RPMI7951 (cell line): ENCODE measurements around the gene CEACAM21. TPM values are rescaled to one million over a fixed set of nuclear protein-coding genes. Genes with fewer than 3 reads are reported as not detected.

Source experiments
- DNase-seq: peaks from one replicate; pipeline ENCODE4 v3.0.0-alpha.2; 2012; ENCODE audit warnings: low read depth
- total RNA-seq: library from RNA; depleted of rRNA; stranded (reverse); fragments of >200 nt; shearing (Covaris generic); gene quantifications from 2 replicates; pipeline ENCODE4 v1.2.3, GENCODE V29; 2014; rRNA removed

CEACAM21 gene
- total RNA-seq, 1 experiment from 2014 or later = not detected

- no peak for DNase-seq
These were observed 42.2 kb downstream of the CEACAM21 start for GRCh38 chr19:41617941-41618730.

DNA sequence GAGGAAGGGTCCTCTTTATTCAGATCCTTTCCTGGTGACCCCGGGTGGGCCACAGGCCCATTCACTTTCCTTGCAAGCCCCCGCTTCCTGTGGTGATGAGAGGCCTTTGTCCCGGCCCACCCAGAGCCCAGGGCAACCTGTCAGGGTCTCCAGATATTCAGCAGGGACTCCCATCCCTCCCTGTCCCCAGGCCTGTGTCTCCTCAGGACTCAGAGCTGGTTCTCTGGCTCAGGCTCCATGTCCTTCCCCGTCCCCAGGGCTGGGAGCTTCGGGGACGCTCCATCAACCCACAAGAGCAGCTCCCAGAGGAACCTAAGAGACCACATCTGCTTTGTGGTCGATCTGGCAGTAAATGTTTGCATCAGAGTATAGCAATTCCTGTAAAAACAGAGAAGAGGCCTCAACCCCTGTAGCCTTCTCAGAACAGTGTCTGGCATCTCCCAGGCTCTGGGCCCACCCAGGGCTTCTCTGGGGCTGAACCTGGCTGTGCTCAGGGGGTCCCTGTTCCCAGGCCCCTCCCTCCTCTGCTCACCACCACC lies 43.1 kb downstream of the CEACAM21 start:
- DNase-seq = no peak

DNA sequence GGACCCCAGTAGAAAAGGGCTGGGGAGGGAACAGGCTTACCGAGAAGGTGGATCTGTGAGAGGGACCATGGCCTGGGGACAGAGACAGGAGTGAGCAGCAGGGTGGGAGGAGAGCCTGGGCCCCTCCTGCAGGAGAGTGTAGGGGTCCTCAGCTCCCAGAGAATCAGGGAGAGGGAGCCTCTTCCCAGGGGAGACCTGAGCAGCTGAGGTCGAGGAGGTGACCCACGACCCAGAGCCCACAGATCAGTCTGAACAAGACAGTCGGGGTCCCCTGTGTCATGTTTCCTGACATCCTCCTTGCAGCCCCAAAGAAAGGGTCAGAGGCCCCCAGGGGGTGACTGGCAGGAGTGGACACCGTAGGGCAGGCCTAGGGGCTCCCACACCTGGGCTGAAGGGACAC lies 44.2 kb downstream of the CEACAM21 start:
- no peak for DNase-seq

DNA sequence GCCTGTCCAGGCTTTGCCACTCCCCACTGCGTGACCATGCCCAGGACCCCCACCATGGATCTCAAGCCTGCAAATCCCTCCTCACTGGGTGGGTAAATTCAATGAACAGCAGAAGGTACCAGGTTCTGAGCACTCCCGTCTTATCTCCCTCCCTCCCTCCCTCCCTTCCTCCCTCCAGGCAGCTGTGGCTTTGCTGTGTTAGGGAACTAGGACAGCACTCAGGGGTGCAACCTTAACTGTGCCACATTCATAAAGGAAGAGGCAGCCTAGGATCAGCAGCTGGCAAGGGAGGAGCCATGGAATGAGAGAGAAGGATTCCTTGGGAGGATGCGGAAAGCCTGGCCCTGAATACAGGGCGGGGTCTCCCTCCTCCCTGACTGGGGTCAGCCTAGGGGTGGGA lies 45.3 kb downstream of the CEACAM21 start:
- no peak for DNase-seq

DNA sequence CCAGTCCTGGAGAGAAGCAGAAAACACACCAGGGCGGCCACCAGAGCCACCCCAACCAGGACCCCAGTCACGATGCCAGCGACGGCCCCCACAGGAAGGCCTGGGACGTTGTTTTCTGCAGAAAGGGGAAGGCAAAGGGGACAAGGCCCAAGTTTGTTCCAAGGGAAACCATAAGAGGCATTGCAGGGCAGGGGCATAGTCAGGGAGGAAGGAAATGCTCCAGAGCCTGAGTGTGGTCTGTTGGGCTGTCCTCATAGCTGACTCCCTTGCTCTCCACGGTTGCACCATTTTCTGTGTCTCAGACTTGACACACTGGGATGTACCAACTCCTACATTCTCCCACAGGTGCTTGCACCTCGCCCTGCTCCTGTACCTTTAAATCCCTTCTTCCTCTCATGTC lies 45.7 kb downstream of the CEACAM21 start:
- no peak for DNase-seq

DNA sequence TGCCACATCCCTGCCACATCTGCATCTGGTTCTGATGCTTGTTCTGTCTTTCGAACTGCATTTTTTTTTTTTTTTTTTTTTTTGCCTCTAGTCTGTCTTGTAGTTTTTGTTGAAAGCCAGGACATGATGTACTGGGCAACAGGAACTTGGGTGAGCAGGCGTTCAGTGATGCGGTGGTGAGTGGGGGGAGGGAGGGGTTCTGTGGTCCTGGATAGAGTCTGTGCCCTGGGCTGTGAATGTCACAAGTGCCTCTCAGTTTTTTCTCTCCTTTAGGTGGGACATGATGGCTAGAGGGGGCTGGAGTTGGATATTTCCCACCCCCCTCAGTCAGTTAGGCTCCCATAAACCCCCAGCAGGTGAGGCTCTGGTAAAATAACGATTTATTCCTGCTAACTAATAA lies 47.4 kb downstream of the CEACAM21 start:
- no peak for DNase-seq

- no peak for DNase-seq
These were observed 48.5 kb downstream of the CEACAM21 start for GRCh38 chr19:41624515-41624914.

GRCh38 chr19:41624937-41625336 lies 49.0 kb downstream of the CEACAM21 start:
- DNase-seq = no peak

DNA sequence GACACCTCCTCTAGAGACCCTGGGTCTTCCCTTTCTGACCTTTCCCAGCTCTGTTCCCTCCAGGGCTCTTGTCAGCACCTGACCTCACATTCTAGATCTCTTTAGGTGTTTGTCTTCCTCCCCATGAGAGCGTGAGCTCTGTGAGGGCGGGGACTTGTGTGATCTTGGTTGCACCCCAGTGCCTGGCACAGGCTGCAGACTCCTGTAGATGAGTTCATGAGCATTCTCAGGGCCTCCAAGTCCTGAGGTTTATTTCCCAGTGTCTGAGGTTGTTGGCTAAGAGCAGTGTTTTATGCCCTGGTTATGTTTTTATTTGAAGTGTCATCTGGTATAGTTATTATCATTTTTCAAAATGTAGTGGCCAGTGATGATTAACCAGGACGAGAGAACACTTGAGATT lies 50.3 kb downstream of the CEACAM21 start:
- DNase-seq = no peak

- DNase-seq = no peak
These were observed 50.9 kb downstream of the CEACAM21 start, which contains the start of gene CEACAM4 for GRCh38 chr19:41626877-41627276. Gene CEACAM4, minus strand, starts transcription at chr19:41627074. Its CDS starts 111 bp downstream, at chr19:41626963.

DNA sequence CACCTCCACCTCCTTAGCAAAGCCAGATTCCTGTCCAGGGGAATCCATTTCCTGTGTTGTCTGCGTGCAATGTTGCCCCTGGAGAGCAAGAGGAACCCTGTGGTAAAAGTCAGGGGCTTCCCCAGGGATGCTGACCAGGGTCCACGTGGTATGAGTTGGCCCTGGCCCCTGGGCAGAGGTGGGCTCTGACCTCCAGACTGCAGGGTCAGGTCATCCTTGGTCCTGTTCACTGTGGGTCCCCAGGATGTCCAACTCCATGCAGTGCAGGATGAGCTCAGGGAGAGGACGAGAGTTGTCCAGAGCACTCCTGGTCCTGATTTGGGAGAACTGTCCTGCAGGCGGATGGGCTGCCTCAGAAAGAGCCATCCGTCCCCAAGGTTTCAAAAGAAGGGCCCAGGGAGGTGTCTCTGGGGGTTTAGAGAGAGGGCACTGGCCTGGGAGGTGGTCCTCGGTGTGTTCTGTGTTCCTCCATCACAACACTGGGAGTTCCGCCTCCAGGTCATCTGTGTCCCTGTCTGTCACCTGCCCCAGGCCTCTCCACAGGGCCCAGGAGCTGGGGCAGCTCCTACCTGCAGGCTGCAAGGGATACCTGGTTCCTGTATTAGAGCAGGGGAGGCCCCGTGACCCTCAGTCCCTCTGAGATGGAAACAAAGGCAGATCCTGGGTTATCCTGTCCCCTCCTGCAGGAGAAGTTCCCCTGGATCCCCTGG lies 52.2 kb downstream of the CEACAM21 start:
- no peak for DNase-seq

Other genes starting within 250 kb of the CEACAM21 start
- gene TGFB1, start 222.2 kb upstream of the CEACAM21 start, total RNA-seq = 15.2 and 18.1 TPM in 2 replicates
- gene B9D2, start 212.0 kb upstream of the CEACAM21 start, total RNA-seq = 10.9 and 12.9 TPM in 2 replicates
- 2.4 and 4.8 TPM in 2 replicates for gene TMEM91, start 199.6 kb upstream of the CEACAM21 start, total RNA-seq
- gene EXOSC5, start 178.8 kb upstream of the CEACAM21 start, total RNA-seq = 36.8 and 59.3 TPM in 2 replicates
- 77.3 and 112 TPM in 2 replicates for gene BCKDHA, start 178.3 kb upstream of the CEACAM21 start, total RNA-seq
- not detected in 2 replicates for gene B3GNT8, start 148.8 kb upstream of the CEACAM21 start, total RNA-seq
- gene DMAC2, start 136.3 kb upstream of the CEACAM21 start, total RNA-seq = 66.4 and 66.9 TPM in 2 replicates
- not detected in 2 replicates for gene ERICH4, start 133.0 kb upstream of the CEACAM21 start, total RNA-seq
- not detected in 2 replicates for gene CEACAM4, start 50.9 kb downstream of the CEACAM21 start, total RNA-seq
- not detected in 2 replicates for gene CEACAM7, start 112.1 kb downstream of the CEACAM21 start, total RNA-seq
- gene CEACAM5, start 132.5 kb downstream of the CEACAM21 start, total RNA-seq = not detected in 2 replicates
- gene CEACAM6, start 179.4 kb downstream of the CEACAM21 start, total RNA-seq = not detected in 2 replicates
- not detected in 2 replicates for gene CEACAM3, start 220.4 kb downstream of the CEACAM21 start, total RNA-seq